OCI-LY3 (cell line): ENCODE data around the gene PRKAR1A.

Experiments
- H2AFZ ChIP-seq: fragments of 200-600, 300-600 bp; shearing (Covaris generic); 2 replicates; pipeline ENCODE4 v1.6.0; 2014; ENCODE audit warnings: antibody characterized with exemption, low read depth, low read length
- H3K27ac ChIP-seq: fragments of 200-600, 300-600 bp; sonication (generic); 2 replicates; pipeline ENCODE4 v1.5.1; 2014; ENCODE audit warnings: mild to moderate bottlenecking, low read length, moderate library complexity, mixed read lengths
- H3K27me3 ChIP-seq: fragments of 200-600, 300-600 bp; sonication (generic); 2 replicates; pipeline ENCODE4 v1.6.1; 2014; ENCODE audit warnings: low read depth, low read length, mixed read lengths
- H3K36me3 ChIP-seq: fragments of 200-600, 300-600 bp; sonication (generic); replicated peaks from 2 replicates; pipeline ENCODE3; 2014; ENCODE audit warnings: low read depth, low read length, mixed read lengths
- H3K4me1 ChIP-seq: fragments of 300-600, 200-600 bp; sonication (generic); 2 replicates; pipeline ENCODE4 v1.6.1; 2014; ENCODE audit warnings: low read length, mixed read lengths
- H3K4me2 ChIP-seq: fragments of 200-600, 300-600 bp; sonication (generic); 2 replicates; pipeline ENCODE4 v1.6.1; 2014; ENCODE audit warnings: low read length, mixed read lengths
- H3K4me3 ChIP-seq: fragments of 300-600, 200-600 bp; sonication (generic); 2 replicates; pipeline ENCODE4 v1.5.1; 2014; ENCODE audit warnings: antibody characterized with exemption, mild to moderate bottlenecking, low read length, moderate library complexity
- H3K79me2 ChIP-seq: fragments of 300-600, 200-600 bp; shearing (Covaris generic); 2 replicates; pipeline ENCODE4 v1.6.1; 2014; ENCODE audit warnings: mild to moderate bottlenecking, low read length, mixed read lengths
- H3K9ac ChIP-seq: fragments of 300-600, 200-600 bp; shearing (Covaris generic); 2 replicates; pipeline ENCODE4 v1.6.0; 2014; ENCODE audit warnings: mild to moderate bottlenecking, low read length, moderate library complexity
- H3K9me3 ChIP-seq: fragments of 200-600, 300-600 bp; shearing (Covaris generic); 2 replicates; pipeline ENCODE4 v1.6.1; 2014; ENCODE audit warnings: low read length, mixed read lengths; ENCODE audit not compliant: insufficient read depth
- H4K20me1 ChIP-seq: fragments of 200-600, 300-600 bp; sonication (generic); 2 replicates; pipeline ENCODE4 v1.6.1; 2016; ENCODE audit warnings: low read length, mixed read lengths; ENCODE audit not compliant: insufficient read depth
- EZH2phosphoT487 ChIP-seq: fragments of 200-600 bp; shearing (Covaris generic); IDR thresholded peaks from 2 replicates; pipeline ENCODE4 v1.6.1; 2018; ENCODE audit warnings: antibody characterized with exemption, mixed run types, low read depth
- TF ChIP-seq, protein P1 (sequence below): fragments of 200-600, 300-600 bp; sonication (generic); IDR thresholded peaks from 2 replicates; pipeline ENCODE4 v1.5.1; 2014; ENCODE audit warnings: antibody characterized with exemption, low read length, low read depth

The PRKAR1A gene

DNA sequence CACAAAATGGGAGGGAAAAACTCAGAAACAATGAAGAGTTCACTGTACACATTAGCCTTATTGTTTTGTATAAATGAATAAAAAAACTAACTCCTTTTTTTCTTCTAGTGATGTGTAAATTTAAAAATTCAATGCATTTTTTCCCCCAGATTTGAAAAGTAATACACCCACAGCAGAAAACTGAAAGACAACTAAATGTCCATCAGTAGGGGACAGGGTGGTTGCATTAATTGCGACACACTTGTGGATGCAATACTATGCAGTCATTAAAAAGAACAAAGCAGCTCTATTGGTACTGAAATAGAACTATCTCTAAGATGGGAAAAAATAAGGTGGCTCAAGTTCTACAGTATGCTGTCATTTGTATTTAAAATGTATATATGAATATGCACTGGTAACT lies 41.3 kb upstream of the PRKAR1A start:
- H2AFZ ChIP-seq, result no peak overlapping the region
- no peak overlapping the region for H3K9ac ChIP-seq
- H3K79me2 ChIP-seq, result no peaks in the 10 kb centered on the region
- no peak for TF ChIP-seq EZH2phosphoT487
- TF ChIP-seq, protein P1, sequence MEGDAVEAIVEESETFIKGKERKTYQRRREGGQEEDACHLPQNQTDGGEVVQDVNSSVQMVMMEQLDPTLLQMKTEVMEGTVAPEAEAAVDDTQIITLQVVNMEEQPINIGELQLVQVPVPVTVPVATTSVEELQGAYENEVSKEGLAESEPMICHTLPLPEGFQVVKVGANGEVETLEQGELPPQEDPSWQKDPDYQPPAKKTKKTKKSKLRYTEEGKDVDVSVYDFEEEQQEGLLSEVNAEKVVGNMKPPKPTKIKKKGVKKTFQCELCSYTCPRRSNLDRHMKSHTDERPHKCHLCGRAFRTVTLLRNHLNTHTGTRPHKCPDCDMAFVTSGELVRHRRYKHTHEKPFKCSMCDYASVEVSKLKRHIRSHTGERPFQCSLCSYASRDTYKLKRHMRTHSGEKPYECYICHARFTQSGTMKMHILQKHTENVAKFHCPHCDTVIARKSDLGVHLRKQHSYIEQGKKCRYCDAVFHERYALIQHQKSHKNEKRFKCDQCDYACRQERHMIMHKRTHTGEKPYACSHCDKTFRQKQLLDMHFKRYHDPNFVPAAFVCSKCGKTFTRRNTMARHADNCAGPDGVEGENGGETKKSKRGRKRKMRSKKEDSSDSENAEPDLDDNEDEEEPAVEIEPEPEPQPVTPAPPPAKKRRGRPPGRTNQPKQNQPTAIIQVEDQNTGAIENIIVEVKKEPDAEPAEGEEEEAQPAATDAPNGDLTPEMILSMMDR, result no peak
- H3K36me3 ChIP-seq, result no peaks in the 10 kb centered on the region
- no peak overlapping the region for H3K4me3 ChIP-seq
- H3K4me1 ChIP-seq, result peaks cover 16% of the 10 kb centered on the region
- H3K4me2 ChIP-seq, result no peak overlapping the region
- H3K27me3 ChIP-seq, result no peaks in the 10 kb centered on the region
- no peaks in the 10 kb centered on the region for H3K9me3 ChIP-seq
- H3K27ac ChIP-seq, result no peak overlapping the region
- H4K20me1 ChIP-seq, result no peaks in the 10 kb centered on the region

DNA sequence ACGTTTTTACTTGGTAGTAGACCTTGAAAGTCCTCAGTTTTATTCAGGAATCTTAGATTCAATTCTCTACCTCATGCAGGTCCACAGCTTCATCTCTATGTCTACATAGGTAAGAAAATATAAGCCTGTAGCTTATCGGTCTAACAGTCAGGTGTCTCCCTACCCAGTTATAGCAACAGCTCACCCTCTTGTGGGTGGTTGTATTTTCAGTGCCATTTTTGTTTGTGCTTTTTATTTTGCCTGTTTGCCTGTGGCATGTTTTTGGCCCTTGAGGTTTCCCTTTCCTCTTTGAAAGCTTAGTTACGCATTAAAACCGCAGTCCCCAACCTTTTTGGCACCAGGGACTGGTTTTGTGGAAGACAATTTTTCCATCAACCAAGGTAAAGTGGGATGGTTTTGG lies 31.3 kb upstream of the PRKAR1A start:
- no peak for TF ChIP-seq EZH2phosphoT487
- TF ChIP-seq, protein P1, result no peak
- H3K27me3 ChIP-seq, result peaks cover 11% of the 10 kb centered on the region

DNA sequence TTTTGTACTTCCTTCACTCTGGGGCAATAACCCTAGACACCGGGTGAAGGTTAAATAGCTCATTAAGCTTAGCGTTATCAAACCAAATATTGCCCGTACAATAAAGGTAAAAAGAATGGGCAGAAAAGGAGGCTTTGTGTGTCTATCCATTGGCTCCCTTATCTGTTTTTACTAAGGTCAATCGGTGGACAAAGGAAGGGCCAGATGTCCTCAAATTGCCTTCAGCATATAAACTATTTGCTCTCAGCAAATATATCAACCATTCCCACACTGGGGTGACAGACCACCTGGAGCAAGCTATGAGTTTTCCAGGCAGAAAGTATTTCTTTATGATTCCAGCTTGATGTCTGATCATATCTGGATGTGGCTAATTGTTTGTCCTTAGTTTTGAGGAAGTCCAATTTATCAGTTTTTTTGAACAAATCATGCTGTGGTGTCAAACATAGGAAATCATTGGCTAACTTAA lies 29.6 kb upstream of the PRKAR1A start:
- H3K9ac ChIP-seq, result no peak overlapping the region
- no peak for TF ChIP-seq EZH2phosphoT487
- TF ChIP-seq, protein P1, result no peak
- H2AFZ ChIP-seq, result no peak overlapping the region
- peaks cover 11% of the 10 kb centered on the region for H3K27me3 ChIP-seq
- no peaks in the 10 kb centered on the region for H3K36me3 ChIP-seq
- H3K79me2 ChIP-seq, result no peaks in the 10 kb centered on the region
- no peak overlapping the region for H3K4me2 ChIP-seq
- no peaks in the 10 kb centered on the region for H3K4me1 ChIP-seq
- H4K20me1 ChIP-seq, result no peaks in the 10 kb centered on the region
- H3K27ac ChIP-seq, result no peak overlapping the region
- peaks cover 12% of the 10 kb centered on the region for H3K9me3 ChIP-seq
- H3K4me3 ChIP-seq, result no peak overlapping the region

More for the DNA sequence above, 31.3 kb upstream of the PRKAR1A start:
- Histone ChIP-seq H3K9me3 (peaks cover 12% of the 10 kb centered on the region), H2AFZ (no peak overlapping the region), H3K4me1 (no peaks in the 10 kb centered on the region), H3K36me3 (no peaks in the 10 kb centered on the region), H3K27ac (no peak overlapping the region), H4K20me1 (no peaks in the 10 kb centered on the region), H3K79me2 (no peaks in the 10 kb centered on the region), H3K4me2 (no peak overlapping the region), H3K4me3 (no peak overlapping the region), H3K9ac (no peak overlapping the region)

DNA sequence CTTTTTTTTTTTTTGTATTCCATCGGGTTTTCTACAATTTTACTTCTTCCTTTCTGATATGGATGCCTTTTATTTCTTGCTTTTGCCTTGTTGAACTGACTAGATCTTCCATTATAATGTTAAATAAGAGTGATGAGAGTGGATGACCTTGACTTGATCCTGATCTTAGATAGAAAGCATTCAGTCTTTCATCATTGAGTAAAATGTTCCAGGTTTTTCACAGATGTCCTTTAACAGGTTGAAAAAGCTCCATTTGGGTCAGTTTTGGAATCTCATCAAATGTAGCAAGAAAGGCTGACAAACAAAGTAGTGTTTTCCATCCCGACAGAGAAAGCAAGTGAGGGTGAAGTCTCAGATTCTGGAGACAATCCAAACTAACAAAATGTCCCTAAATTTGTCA lies 27.8 kb upstream of the PRKAR1A start:
- Histone ChIP-seq H3K9me3 (peaks cover 6% of the 10 kb centered on the region; the same call in 1 of the 2 replicates), H3K4me1 (peaks cover 5% of the 10 kb centered on the region; the same call in 1 of the 2 replicates), H4K20me1 (no peaks in the 10 kb centered on the region), H3K36me3 (no peaks in the 10 kb centered on the region), H3K27ac (no peak overlapping the region), H3K4me3 (no peak overlapping the region), H2AFZ (no peak overlapping the region), H3K27me3 (peaks cover 11% of the 10 kb centered on the region), H3K79me2 (no peaks in the 10 kb centered on the region), H3K9ac (no peak overlapping the region), H3K4me2 (no peak overlapping the region)
- TF ChIP-seq, protein P1, result no peak
- TF ChIP-seq EZH2phosphoT487, result no peak
